ENCODE results near the gene C1orf21. TPM values are rescaled to one million over a fixed set of nuclear protein-coding genes. Genes with fewer than 3 reads are reported as not detected.

C1orf21 gene
- total RNA-seq, 1 experiment from 2014 or later = 0.15 TPM

DNA sequence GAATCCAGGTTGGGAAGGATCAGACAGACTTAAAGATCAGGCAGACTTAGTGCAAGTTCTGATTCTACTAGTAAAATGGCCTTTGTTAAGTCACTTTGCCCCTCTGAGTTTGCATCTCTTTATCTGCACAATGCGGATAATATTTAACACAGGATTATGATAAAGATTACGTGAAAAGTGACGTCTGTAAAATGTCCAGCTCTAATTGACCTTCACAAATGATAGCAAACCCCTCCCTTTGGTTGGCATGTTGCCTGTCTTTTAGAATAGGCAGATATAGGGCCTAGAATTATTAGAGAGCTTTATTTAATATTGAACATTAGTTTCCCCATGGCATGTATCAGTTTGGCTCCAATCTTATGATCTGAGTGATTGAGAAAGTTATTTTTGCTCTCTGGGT, 55.4 kb downstream of the C1orf21 start:
- ATAC-seq (no peak), DNase-seq (ENCODE audit: low read depth, low spot score) (no peak)
- Histone ChIP-seq H3K4me1 (ENCODE audit: control insufficient read depth, insufficient read depth, low read length) (no peaks in the 10 kb centered on the region), H3K9me3 (ENCODE audit: control insufficient read depth, insufficient read depth, low read depth, low read length) (no peaks in the 10 kb centered on the region), H3K36me3 (ENCODE audit: control insufficient read depth, insufficient read depth, low read length) (no peaks in the 10 kb centered on the region), H3K27me3 (ENCODE audit: control insufficient read depth, insufficient read depth, low read length) (no peaks in the 10 kb centered on the region), H3K4me3 (ENCODE audit: low read depth in 2 of 2, low read length in 2 of 2) (no peak overlapping the region), H3K27ac (ENCODE audit: low read length) (no peak overlapping the region)
- TF ChIP-seq POLR2AphosphoS5 (IDR thresholded peaks at IDR 0.05; ENCODE audit: low read depth, low read length) (no peak), SIN3A (IDR thresholded peaks at IDR 0.05; ENCODE audit: borderline replicate concordance, insufficient read depth, low read depth, low read length) (no peak), TCF7L2 (IDR thresholded peaks at IDR 0.05; ENCODE audit: low read depth, low read length) (no peak)
- TF ChIP-seq, protein P1, sequence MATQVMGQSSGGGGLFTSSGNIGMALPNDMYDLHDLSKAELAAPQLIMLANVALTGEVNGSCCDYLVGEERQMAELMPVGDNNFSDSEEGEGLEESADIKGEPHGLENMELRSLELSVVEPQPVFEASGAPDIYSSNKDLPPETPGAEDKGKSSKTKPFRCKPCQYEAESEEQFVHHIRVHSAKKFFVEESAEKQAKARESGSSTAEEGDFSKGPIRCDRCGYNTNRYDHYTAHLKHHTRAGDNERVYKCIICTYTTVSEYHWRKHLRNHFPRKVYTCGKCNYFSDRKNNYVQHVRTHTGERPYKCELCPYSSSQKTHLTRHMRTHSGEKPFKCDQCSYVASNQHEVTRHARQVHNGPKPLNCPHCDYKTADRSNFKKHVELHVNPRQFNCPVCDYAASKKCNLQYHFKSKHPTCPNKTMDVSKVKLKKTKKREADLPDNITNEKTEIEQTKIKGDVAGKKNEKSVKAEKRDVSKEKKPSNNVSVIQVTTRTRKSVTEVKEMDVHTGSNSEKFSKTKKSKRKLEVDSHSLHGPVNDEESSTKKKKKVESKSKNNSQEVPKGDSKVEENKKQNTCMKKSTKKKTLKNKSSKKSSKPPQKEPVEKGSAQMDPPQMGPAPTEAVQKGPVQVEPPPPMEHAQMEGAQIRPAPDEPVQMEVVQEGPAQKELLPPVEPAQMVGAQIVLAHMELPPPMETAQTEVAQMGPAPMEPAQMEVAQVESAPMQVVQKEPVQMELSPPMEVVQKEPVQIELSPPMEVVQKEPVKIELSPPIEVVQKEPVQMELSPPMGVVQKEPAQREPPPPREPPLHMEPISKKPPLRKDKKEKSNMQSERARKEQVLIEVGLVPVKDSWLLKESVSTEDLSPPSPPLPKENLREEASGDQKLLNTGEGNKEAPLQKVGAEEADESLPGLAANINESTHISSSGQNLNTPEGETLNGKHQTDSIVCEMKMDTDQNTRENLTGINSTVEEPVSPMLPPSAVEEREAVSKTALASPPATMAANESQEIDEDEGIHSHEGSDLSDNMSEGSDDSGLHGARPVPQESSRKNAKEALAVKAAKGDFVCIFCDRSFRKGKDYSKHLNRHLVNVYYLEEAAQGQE (IDR thresholded peaks at IDR 0.05; ENCODE audit: insufficient read depth in 1 of 2, low read depth in 2 of 2, low read length in 1 of 2) = no peak
- TF ChIP-seq, protein P2, sequence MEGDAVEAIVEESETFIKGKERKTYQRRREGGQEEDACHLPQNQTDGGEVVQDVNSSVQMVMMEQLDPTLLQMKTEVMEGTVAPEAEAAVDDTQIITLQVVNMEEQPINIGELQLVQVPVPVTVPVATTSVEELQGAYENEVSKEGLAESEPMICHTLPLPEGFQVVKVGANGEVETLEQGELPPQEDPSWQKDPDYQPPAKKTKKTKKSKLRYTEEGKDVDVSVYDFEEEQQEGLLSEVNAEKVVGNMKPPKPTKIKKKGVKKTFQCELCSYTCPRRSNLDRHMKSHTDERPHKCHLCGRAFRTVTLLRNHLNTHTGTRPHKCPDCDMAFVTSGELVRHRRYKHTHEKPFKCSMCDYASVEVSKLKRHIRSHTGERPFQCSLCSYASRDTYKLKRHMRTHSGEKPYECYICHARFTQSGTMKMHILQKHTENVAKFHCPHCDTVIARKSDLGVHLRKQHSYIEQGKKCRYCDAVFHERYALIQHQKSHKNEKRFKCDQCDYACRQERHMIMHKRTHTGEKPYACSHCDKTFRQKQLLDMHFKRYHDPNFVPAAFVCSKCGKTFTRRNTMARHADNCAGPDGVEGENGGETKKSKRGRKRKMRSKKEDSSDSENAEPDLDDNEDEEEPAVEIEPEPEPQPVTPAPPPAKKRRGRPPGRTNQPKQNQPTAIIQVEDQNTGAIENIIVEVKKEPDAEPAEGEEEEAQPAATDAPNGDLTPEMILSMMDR (IDR thresholded peaks at IDR 0.05) = no peak
- in situ Hi-C loops (cut with HindIII; ENCODE audit: low pct_unique_long_range_greater_than_20kb, low sequenced_read_pairs) (no loop called here), intact Hi-C loops (cut with micrococcal nuclease; ENCODE audit: unreplicated experiment) (no loop called here)
- POLR2A ChIA-PET = no interaction called here
- CTCF ChIA-PET = no interaction called here
- no TSS peak for BruUV-seq (replicated peaks)

DNA sequence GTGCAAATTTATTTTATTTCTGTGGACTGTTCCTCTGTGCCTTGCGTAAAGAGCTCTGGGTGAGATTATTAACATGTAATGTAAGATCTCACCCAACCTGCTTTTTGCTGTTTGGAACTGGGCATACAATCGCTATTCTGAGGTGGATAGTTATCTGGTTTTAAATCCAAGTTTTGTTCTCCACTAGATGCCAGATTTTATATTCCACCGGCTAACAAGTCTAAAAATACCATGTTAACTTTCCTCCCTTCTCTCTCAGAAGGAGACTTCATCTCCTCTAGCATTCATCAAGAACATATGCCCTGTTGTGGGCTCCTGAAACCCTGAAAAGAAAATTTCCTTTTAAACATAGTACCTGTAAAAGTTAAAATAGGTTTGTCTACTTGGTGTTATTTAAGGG, 56.4 kb downstream of the C1orf21 start:
- ChIA-PET POLR2A (interaction anchor here (0.6 kb wide), 1 partner anchor 61 kb away, joined by 3 read pairs; no protein-coding TSS in a partner anchor), CTCF (no interaction called here)
- Histone ChIP-seq H3K27ac (ENCODE audit: low read length) (no peak overlapping the region), H3K27me3 (ENCODE audit: control insufficient read depth, insufficient read depth, low read length) (no peaks in the 10 kb centered on the region), H3K9me3 (ENCODE audit: control insufficient read depth, insufficient read depth, low read depth, low read length) (no peaks in the 10 kb centered on the region), H3K4me3 (ENCODE audit: low read depth in 2 of 2, low read length in 2 of 2) (no peak overlapping the region), H3K4me1 (ENCODE audit: control insufficient read depth, insufficient read depth, low read length) (no peaks in the 10 kb centered on the region), H3K36me3 (ENCODE audit: control insufficient read depth, insufficient read depth, low read length) (no peaks in the 10 kb centered on the region)
- TF ChIP-seq POLR2AphosphoS5 (IDR thresholded peaks at IDR 0.05; ENCODE audit: low read depth, low read length) = no peak
- TF ChIP-seq SIN3A (IDR thresholded peaks at IDR 0.05; ENCODE audit: borderline replicate concordance, insufficient read depth, low read depth, low read length) = no peak
- TF ChIP-seq, protein P2 (IDR thresholded peaks at IDR 0.05) = no peak
- no peak for TF ChIP-seq TCF7L2 (IDR thresholded peaks at IDR 0.05; ENCODE audit: low read depth, low read length)
- TF ChIP-seq, protein P1 (IDR thresholded peaks at IDR 0.05; ENCODE audit: insufficient read depth in 1 of 2, low read depth in 2 of 2, low read length in 1 of 2) = no peak
- no TSS peak for BruUV-seq (replicated peaks)
- in situ Hi-C loops (cut with HindIII; ENCODE audit: low pct_unique_long_range_greater_than_20kb, low sequenced_read_pairs) (no loop called here), intact Hi-C loops (cut with micrococcal nuclease; ENCODE audit: unreplicated experiment) (no loop called here)
- DNase-seq (ENCODE audit: low read depth, low spot score) (no peak), ATAC-seq (no peak)

Data from Panc1 (cell line).